GM19025 (cell line): ENCODE results near the gene DISC1.
"Not testable (repeated sequence)": the region's sequence is repeated elsewhere in the genome, so short reads cannot be mapped to it uniquely, and the experiment has no call there.

Source experiments
- ATAC-seq: cut with Tn5 transposase; IDR thresholded peaks from one replicate; pipeline ENCODE4 v1.9.1; 2021; ENCODE audit warnings: mild to moderate bottlenecking, low read depth, moderate library complexity; ENCODE audit not compliant: unreplicated experiment

Gene DISC1

DNA sequence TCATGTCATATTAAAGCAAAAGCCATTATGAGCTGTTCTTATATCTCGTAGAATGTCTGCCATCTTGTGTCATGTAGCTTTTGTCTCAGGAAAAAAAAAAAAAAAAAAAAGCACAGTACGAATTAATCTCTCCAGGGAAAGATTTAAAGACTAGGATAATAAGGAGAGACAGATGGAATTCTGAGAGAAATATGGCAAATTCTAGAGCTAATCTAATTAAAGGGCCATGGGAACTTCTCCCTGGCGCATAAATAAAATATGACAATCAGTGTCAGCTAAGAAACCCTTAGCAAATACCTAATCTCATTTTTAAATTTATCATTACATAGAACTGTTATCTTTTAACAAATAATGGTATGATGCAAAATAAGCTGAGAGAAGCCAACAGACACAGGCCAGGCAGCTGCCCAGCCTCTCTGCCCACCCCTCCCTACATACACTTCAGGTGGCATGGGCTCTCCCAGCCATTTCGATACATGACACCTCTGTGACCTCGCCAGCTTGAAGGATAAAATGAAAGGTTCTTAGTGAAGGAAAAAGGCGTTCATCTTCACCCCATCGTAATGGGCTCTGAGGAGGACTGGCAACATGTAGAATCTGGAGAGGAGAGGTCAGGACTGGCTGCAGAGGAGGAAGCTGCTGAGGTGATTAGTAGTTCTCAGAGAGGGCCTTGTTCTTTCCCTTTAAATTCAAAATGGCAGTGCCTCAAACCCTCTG, 39.8 kb downstream of the DISC1 start:
- no peak for ATAC-seq

DNA sequence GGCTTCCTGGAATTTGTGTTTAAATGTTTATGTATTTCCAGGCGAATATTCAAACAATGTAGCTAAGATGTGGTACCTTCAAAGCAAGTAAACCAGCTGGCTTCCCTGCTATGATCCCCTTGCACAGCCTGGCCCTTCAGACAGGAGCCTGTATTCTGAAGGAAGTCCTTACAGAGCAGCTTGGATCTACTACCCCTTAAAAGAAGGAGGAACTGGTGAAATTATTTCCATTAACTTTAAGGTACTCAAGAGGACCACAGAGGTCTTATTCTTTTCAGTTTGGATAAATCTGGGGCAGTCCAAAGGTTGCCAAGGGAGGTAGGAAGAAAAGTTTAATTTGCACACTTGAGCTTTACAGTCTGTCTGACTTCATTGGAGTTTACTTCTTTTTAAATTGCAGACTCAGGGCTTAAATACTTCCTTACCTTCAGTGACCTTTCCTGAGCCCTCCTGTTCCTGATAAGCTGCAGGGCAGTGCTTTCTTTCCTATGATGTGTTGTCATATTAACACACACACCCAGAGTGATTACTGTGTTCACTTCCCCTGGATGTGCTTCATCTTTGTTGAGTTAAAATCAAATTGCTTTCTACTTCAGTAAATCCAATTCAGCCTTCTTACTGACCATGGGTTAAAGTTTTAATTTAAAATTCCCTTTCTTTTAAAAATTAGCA, 40.5 kb downstream of the DISC1 start:
- no peak for ATAC-seq

DNA sequence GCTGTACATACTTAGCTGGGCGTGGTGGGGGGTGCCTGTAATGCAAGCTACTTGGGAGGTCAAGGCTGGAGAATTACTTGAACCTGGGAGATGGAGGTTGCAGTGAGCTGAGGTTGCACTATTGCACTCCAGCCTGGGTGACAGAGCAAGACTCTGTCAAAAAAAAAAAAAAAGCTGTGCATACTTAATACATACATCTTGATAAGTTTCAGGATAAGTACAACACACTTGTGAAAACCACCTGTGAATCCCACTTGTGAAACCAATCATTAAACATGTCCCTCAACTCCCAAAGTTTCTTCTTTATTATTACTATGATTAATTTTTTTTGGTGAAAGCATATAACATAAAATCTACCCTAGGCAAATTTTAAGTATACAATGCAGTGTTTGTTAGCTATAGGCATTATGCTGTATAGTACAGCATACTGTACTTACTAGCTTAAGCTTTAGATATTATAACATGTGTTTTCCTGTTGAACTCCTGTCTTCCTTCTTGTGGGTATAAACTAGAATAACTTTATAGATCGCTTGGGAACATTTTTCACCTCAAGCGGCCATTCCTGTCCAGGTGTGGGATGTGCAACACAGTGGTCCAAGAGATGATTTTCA, 41.4 kb downstream of the DISC1 start:
- no peak for ATAC-seq

DNA sequence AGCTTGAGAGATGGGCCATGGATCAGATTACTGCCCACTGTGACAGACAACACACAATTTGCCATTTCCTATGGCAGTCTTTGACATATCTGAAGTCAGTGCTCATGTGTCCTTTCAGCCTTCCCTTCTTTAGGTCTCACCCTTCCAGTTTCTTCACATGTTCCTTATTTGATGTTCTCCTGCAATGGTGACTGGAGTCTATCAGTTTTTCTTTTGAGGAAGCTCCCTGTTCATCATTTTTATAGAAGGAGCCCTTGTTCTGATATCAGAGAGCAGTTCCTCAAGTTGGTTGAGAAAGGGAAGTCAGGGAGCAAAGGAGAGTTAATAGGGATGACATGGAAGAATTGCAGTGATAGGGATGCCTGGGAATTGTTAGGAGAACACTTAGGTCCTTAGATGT, 42.2 kb downstream of the DISC1 start:
- ATAC-seq, result no peak

DNA sequence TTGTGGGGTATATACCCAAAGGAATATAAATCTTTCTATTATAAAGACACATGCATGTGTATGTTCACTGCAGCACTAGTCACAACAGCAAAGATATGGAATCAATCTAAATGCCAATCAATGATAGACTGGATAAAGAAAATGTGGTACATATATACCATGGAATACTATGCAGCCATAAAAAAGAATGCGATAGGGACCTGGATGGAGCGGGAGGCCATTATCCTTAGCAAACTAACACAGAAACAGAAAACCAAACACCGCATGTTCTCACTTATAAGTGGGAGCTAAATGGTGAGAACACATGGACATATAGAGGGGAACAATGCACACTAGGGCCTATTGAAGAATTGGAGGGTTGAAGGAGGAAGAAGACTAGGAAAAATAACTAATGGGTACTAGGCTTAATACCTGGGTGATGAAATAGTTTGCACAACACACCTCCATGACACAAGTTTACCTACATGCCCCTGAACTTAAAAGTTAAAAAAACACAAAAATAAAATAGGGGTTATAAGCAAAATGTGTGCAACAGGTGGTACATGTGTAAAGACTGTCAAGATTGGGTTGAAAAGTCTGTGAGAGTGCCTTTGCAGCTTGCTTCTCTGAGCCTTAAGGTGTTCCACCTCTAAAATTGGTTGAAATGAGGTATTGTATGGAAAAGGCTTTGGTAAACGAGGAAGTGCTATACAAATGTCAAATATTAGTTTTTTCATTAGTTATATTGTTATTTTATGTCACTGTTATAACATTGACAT, 43.5 kb downstream of the DISC1 start:
- not testable (repeated sequence) for ATAC-seq

DNA sequence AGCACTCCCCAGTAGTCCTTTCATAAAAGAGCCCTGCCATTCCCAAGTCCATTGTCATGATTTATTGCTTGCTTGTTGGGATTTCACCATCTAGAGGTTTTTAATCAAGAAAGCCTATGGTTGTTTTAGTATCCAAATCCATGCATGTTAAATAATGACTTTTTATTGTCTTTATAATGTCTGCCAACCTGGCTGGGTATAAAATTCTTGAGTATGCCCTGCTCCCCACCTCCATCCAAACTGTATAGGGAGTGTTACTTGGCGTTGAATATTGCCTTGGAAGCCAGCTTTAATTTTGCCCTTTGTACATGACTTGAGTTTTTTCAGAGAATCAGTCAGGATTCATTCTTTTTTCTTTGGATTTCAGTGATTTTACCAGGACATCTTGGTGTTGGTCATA, 44.2 kb downstream of the DISC1 start:
- no peak for ATAC-seq

DNA sequence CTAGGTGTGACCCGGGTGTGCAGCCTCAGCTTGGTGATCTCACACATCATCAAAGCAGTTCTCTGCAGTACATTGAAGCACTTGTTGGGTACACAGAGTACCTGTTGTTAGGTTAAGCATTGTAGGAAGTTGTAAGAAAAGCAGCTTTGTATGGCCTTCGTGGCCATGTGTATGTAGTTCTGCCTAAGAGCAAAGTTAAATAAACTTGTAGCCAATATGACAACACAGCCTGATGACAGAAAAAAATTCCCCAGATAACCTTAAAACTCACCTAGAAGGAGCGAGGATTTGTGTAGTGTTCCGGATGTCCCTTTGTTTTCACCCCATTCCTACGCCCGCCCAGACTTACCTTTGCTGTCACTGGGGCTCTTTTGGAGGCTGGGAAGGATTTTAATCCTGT, 48.0 kb downstream of the DISC1 start:
- ATAC-seq, result no peak

DNA sequence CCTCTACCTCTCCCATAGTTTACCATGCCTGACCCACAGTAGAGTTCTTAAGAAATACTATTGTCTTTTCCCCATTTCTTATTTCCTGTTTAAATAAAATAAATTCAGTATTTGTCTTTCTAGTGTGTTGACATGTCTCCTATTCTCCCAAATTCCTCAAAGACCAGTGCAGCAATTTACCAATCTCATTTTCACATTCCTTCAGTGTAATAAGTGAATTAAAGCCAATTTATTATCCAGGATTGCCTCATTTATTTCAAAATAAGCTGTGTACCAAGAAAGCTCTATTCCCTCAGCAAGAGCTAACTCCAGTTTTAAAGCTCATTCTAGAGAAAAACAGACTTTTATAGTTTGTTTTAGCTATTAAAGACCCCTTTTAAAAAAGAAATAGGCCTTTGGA, 49.9 kb downstream of the DISC1 start:
- ATAC-seq, result no peak

DNA sequence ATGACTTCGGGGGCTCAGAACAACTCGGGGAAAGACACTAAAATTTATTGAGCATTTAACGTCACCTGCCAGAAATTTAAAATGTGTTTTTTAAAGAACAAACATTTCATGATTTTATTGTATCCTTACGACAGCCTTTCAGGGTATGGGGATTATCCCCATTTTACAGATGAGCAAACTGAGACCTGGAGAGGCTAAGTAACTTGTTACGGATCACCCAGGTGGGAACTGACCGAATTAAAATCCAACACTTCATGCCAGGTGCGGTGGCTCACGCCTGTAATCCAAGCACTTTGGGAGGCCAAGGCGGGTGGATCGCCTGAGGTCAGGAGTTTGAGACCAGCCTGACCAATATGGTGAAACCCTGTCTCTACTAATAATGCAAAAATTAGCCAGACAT, 50.9 kb downstream of the DISC1 start:
- no peak for ATAC-seq

DNA sequence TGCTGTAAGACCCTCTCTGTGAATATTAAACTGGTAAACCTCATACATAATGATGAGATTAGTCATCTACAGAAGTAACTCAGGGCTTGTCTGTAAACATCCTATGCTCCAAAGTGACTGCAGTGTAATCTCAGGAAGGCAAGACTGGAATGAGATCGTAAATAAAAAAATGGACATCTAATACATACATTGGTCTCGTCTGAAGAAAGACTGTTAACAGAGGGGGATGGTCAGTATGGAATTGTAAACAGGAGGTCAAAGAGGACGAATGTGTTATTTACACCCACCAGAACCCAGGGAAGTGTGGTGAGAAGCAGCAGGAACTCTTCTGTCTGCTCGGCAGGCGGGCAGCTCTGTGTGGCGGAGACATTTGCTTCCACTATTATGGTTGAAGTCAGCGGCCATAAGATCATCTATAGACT, 51.4 kb downstream of the DISC1 start:
- ATAC-seq, result no peak

DNA sequence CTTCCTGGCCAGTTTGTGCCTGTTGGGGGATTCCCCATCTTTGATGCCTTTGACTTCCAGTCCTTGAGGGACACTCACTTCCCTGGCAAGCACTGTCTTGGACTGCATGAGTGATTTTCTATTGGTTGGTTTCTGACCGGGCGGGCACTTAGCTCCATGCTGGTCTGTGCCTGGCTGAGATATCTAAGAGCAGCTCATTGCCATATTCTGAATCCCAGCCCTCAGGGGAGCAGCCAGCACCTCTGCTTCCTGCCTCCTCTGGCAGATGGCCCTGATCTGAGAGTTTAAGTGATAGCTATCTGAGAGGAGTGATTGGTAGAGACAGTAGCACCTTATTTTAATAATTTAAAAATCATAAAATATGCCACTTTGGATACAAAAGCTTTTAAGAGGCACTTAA, 52.5 kb downstream of the DISC1 start:
- no peak for ATAC-seq

DNA sequence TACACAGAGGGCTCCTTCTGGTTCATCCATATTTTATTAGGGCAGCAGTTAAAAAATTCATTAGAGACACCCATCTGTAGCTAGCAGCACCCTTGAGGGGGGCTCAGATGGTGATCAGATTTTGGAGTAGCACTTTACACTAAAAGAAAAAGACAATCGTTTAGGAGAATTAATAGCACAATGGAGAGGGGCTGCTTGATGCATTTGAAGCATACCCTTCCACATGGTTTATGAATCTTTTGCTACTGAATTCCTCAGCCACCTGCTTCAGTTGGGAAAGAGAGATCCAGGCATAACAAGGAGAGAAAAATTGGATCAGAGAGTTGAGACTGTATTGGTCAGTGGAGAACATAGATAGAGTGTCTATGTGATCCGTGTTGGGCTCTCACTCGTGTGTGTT, 54.4 kb downstream of the DISC1 start:
- no peak for ATAC-seq

DNA sequence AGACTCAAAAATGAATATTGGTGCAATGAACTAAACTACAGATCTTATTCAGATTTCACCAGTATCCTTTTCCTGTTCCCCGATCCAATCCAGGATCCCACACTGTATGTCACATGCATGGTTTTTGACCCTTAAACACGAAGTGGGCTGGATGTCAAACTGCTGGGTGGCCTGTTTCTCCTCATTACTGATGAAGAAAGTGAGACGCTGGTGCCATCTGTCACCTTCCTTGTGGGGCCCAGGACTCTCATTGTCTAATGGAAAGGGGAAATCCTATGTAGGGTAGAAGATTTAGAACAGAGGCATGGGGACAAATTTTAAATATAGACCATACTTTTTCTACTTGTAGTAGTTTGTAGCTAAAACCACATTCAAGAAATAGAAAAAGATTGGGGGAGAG, 56.2 kb downstream of the DISC1 start:
- no peak for ATAC-seq

DNA sequence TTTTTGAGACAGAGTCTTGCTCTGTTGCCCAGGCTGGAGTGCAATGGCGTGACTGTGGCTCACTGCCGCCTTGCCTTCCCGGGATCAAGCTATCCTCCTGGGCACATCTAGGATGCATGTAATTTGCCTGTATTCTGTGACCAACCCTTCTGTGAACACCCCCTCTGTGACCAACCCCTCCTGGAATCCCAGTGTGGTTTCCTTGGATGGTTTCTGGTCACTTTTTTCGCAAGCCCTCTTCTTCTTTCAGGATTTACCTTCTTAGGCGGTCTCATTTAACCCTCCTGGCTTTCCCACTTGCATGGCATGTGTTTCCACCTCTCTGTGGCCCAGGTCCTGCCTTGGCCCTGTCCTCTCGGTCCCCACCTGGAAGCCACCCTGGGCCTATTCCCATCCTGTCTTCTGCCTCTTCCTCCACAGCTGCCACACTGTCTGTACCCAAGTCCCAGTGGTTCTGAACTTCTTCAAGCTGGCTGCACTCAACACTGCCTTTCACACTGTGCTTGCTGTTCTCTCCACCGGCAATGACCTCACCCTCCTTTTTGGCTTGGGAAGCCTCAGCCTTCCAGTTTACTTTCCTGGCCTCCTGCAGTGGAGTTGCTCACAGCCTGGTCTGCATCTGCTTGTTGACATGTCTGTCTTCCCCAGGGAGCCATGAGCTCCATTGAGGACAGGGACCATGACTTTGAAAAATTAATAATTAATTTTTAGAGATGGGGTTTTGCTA, 57.0 kb downstream of the DISC1 start:
- ATAC-seq, result no peak

DNA sequence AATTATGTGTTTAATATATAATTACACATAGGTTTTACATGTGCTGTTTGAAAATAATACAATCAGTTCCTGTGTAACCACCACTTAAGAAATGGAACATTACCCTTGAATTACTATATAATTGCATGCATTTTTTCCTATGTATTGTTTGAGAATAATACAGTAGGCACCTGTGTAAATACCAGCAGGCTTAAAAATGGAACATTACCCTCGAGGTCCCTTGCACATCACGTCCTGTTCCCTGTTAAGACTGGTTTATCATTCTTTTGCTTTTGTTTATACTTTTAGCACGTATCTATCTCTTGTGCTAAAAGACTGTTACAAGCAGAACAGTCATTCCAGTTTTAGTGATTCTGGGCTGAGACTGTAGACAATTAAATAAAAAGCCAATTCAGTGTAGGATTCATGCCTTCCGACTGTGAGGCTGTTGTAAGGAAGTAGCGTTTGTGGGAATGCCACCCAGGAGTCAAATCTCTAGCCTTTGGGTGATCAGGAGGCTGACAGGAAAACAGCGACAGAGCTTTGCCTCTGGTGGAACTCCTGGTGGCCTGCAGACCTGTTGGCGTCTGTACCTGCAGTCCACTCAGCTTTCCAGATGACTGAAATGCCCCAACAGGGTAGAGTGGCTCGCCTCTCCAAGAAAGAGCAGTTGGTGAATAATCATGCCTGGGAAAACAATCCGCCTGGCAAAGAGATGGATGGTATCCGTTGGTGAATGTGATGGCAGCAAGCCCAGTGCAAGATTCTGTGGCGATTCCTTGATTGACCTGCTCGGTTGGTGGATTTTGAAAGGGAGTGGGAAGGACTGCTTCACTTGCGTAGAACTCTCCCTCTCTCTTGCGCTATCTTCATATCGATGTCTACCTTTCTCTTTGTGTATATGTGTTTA, 58.0 kb downstream of the DISC1 start:
- no peak for ATAC-seq

DNA sequence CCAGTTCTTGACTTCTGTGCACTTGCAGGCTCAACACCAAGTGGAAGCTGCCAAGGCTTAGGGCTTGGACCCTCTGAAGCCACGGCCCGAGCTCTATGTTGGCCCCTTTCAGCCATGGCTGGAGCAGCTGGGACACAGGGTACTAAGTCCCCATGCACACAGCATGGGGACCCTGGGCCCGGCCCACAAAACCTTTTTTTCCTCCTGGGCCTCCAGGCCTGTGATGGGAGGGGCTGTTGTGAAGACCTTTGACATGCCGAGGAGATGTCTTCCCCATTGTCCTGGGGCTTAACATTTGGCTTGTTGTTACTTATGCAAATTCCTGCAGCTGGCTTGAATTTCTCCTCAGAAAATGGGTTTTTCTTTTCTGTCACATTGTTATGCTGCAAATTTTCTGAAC, 59.8 kb downstream of the DISC1 start:
- ATAC-seq, result no peak

DNA sequence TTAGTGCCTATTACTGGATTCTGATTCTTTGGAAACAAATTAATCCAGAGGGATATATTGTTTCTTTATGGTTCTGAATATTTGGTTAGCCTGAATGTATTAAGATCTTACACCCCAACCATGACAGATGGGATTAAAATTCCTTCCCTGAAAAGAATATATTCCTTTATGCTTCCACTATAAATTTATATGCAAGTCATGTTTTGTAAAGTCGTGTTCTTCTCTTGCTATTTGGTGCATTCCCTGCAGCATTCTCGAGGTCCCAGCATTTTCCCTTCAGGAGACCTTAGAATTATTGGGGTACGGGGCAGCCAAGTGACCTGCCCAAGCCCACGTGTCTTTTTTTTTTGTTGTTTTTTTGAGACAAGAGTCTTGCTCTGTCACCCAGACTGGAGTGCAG, 62.4 kb downstream of the DISC1 start:
- ATAC-seq, result no peak

DNA sequence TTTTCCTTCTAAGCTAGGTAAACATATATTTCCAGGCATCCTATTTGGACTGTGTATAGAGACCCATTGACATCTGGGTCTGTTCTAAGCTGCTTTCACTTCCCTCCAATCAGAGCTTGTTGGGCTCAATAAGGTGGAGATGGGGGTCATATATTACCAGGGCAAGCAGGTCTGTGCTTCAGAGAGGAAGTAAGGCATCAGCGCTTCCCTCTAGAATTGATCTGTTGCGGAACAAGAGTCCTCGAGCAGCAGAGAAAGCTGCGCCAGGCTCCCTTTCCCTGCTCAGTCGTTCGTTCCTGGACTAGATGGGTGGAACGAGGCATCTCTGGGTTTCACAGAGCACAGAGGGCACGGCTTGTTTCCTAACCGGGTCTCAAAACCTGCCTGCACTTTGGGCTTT, 63.5 kb downstream of the DISC1 start:
- no peak for ATAC-seq

DNA sequence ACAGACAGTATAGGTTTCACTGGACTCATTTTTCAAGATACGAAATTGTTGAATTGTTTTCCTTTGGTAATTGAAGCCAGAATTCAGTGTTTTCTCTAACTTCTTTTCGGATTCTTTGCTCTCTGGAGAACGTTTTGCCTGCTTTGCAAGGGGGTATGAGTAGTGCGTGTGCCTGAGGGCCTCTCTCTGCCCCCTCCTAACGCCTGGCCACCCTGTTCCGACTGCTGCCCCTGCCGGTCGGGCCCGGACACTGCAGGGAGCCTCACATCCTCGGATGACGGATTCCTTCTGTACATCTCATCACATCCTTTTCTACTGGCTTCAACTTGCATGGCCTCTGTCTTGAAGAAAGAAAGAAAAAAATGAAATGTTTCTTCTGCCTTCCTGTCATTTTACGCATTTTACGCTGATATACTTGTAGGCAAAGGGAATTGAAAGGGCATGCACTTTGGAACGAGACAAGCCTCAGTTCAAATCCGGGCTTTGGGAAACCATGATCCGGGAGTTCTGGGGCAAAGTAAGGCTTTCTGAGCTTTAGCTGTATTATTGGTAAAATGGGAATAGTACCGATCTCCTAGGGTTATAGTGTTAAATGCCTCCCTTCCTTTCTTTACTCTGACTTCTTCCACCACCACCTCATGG, 65.1 kb downstream of the DISC1 start:
- no peak for ATAC-seq
